MCF 10A (cell line): ENCODE data around the gene MDGA2. TPM values are rescaled to one million over a fixed set of nuclear protein-coding genes. Genes with fewer than 3 reads are reported as not detected.
"Not testable (repeated sequence)": the region's sequence is repeated elsewhere in the genome, so short reads cannot be mapped to it uniquely, and the experiment has no call there.

Source experiments
- BruUV-seq: library from RNA; stranded (reverse); fragments of 400-500 nt; replicated peaks from 2 replicates; lab custom pipeline; 2021; lab: Mats Ljungman, UMichigan
- CTCF ChIA-PET: fragments of 300-600 bp; sonication (Branson Sonifier 250); formaldehyde crosslinking; extraction: SDS; loops from one replicate; lab custom pipeline; 2021; ENCODE audit warnings: antibody characterized with exemption, inconsistent platforms; lab: Yijun Ruan, JAX
- POLR2A ChIA-PET: fragments of 300-600, 350-650 bp; sonication (Branson Sonifier 250); formaldehyde crosslinking; extraction: SDS; loops from one replicate; lab custom pipeline; 2020; ENCODE audit warnings: antibody characterized with exemption, inconsistent platforms; lab: Yijun Ruan, JAX
- DNase-seq: peaks from one replicate; pipeline ENCODE4 v3.0.0-alpha.2; 2018; ENCODE audit not compliant: unreplicated experiment
- H3K27ac Mint-ChIP-seq: one replicate; pipeline ENCODE4 v1.8.0; 2022; ENCODE audit warnings: mild to moderate bottlenecking, low read depth, mixed read lengths; ENCODE audit not compliant: unreplicated experiment
- H3K27me3 Mint-ChIP-seq: one replicate; pipeline ENCODE4 v1.8.0; 2022; ENCODE audit warnings: mixed read lengths; ENCODE audit not compliant: insufficient read depth, unreplicated experiment
- H3K36me3 Mint-ChIP-seq: one replicate; pipeline ENCODE4 v1.8.0; 2022; ENCODE audit warnings: mild to moderate bottlenecking, moderate library complexity, mixed read lengths; ENCODE audit not compliant: insufficient read depth, unreplicated experiment
- H3K4me1 Mint-ChIP-seq: one replicate; pipeline ENCODE4 v1.8.0; 2022; ENCODE audit warnings: mixed read lengths; ENCODE audit not compliant: insufficient read depth, unreplicated experiment
- H3K4me3 Mint-ChIP-seq: one replicate; pipeline ENCODE4 v1.8.0; 2022; ENCODE audit warnings: mild to moderate bottlenecking, moderate library complexity, mixed read lengths; ENCODE audit not compliant: unreplicated experiment
- H3K9me3 Mint-ChIP-seq: one replicate; pipeline ENCODE4 v1.8.0; 2022; ENCODE audit warnings: mixed read lengths; ENCODE audit not compliant: unreplicated experiment
- CTCF ChIP-seq: fragments of 200-600 bp; IDR thresholded peaks from one replicate; pipeline ENCODE4 v1.8.0; 2022; ENCODE audit warnings: antibody characterized with exemption, mild to moderate bottlenecking; ENCODE audit not compliant: unreplicated experiment
- intact Hi-C: fragments of 100-400 bp; cut with micrococcal nuclease; formaldehyde crosslinking; loops from 2 replicates; pipeline ENCODE4 v1.14.1; 2022
- total RNA-seq: library from RNA; stranded (reverse); gene quantifications from 2 replicates; pipeline ENCODE4 v1.2.3, GENCODE V29; 2022

The MDGA2 gene
- total RNA-seq, 1 experiment from 2014 or later, result not detected

GRCh38 chr14:47300796-47301195 lies 374.6 kb downstream of the MDGA2 start:
- Mint-ChIP-seq H3K27ac (no peak overlapping the region), H3K4me3 (no peak overlapping the region), H3K27me3 (peaks cover 73% of the 10 kb centered on the region), H3K4me1 (no peaks in the 10 kb centered on the region), H3K36me3 (no peaks in the 10 kb centered on the region), H3K9me3 (no peaks in the 10 kb centered on the region)
- ChIA-PET POLR2A (no interaction called here), CTCF (interaction anchor here (0.7 kb wide), 1 partner anchor 41 kb away, joined by 3 read pairs; no protein-coding TSS in a partner anchor)
- no peak for DNase-seq
- no peak for TF ChIP-seq CTCF
- intact Hi-C loops, result no loop called here
- no TSS peak for BruUV-seq

GRCh38 chr14:47297374-47297773 lies 378.0 kb downstream of the MDGA2 start:
- Mint-ChIP-seq H3K27me3 (peaks cover 79% of the 10 kb centered on the region), H3K4me1 (no peaks in the 10 kb centered on the region), H3K9me3 (no peaks in the 10 kb centered on the region), H3K27ac (no peak overlapping the region), H3K36me3 (no peaks in the 10 kb centered on the region), H3K4me3 (no peak overlapping the region)
- BruUV-seq, result no TSS peak
- ChIA-PET CTCF (no interaction called here), POLR2A (no interaction called here)
- no peak for TF ChIP-seq CTCF
- intact Hi-C loops, result no loop called here
- DNase-seq, result no peak

GRCh38 chr14:47284283-47284682 lies 391.1 kb downstream of the MDGA2 start:
- H3K27me3 Mint-ChIP-seq, result peaks cover 82% of the 10 kb centered on the region
- POLR2A ChIA-PET, result no interaction called here
- intact Hi-C loops, result no loop called here
- H3K4me3 Mint-ChIP-seq, result no peak overlapping the region
- BruUV-seq, result no TSS peak
- no peaks in the 10 kb centered on the region for H3K9me3 Mint-ChIP-seq
- no peak overlapping the region for H3K27ac Mint-ChIP-seq
- DNase-seq, result no peak
- no peaks in the 10 kb centered on the region for H3K36me3 Mint-ChIP-seq
- H3K4me1 Mint-ChIP-seq, result no peaks in the 10 kb centered on the region
- CTCF ChIA-PET, result interaction anchor here (0.5 to 0.8 kb wide), 2 partner anchors 11 to 1136 kb away, joined by 3 read pairs; no protein-coding TSS in a partner anchor
- TF ChIP-seq CTCF, result no peak

GRCh38 chr14:47281761-47282160 lies 393.6 kb downstream of the MDGA2 start:
- H3K27ac Mint-ChIP-seq, DNase-seq, POLR2A ChIA-PET, H3K4me1 Mint-ChIP-seq, CTCF ChIA-PET, intact Hi-C loops, H3K9me3 Mint-ChIP-seq, H3K4me3 Mint-ChIP-seq, BruUV-seq, H3K36me3 Mint-ChIP-seq: not testable (repeated sequence)
- peaks cover 81% of the 10 kb centered on the region for H3K27me3 Mint-ChIP-seq
